AML-193 (cell line): ENCODE results near the gene RNF38.
"Not testable (repeated sequence)": the region's sequence is repeated elsewhere in the genome, so short reads cannot be mapped to it uniquely, and the experiment has no call there.

Experiments used
- DNase-seq, 2 experiments: peaks; one replicate each; lab custom pipeline; 2025; lab: John Stamatoyannopoulos, UW

Gene RNF38

DNA sequence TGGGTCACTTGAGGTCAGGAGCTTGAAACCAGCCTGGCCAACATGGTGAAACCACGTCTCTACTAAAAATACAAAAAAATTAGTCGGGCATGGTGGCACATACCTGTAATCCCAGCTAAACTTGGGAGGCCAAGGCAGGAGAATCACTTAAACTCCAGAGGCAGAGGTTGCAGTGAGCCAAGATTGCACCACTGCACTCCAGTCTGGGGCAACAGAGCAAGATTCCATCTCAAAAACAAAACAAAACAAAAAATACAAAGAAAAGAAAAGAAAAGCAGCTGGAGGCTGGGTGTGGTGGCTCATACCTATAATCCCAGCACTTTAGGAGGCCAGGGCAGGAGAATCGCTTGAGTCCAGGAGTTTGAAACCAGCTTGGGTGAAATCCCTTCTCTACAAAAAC is 105.1 kb downstream of the RNF38 start:
- not testable (repeated sequence) for DNase-seq

DNA sequence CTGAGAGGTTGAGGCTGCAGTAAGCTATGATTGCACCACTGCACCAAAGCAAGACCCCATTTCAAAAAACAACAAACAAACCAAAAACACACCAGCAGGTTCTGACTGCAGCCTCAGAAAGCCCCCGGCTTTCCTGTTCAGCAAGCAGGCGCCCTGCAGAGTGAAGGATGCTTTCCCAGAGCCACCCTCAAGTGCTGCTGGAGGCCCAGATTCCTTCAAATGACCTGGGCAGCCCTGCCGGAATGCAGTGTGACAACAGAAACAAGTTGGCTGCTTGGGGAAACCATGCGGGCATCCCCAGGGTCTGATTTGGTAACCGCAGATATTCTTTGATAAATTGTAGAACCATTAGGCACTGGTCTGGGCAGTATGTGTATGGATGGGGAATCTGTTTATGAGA is 106.2 kb downstream of the RNF38 start:
- no peak for DNase-seq

DNA sequence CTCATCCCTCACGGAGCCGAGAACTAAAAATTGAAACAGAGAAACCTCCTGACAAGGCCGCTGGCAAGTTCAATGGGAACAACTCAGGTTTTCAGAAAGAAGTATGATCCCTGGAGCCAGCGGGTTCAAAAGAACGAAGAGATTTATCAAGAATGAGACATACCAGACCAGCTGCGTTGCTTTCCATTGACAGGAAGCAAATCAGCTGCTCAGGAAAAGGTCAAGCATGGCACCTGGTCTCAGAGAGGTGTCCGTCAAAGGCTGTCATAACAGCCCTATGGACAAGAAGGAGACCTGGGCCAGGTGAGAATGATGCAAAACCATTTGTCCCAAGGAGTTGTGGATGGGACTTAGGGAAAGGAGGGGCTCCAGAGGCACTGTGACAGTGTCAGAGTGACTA is 106.9 kb downstream of the RNF38 start:
- no peak for DNase-seq

DNA sequence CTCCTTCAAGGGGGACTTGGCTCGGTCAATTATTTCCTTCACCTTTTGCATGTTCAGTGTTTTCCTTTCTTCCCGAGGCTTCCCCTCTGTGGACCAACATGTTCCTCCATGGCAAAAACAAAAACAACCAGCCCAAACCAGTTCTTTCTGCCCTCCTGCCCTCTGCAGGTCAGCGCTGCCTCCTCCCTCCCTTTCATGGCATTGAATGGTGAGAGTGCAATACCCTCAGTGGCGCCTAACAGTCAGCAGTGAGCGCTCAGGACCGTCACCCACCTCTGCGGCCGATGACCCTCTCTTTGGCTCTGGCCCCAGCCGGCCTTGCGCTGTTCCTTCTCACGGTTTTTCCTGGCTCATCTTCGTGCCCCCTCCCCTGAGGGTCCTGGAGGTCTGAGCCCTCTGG is 107.4 kb downstream of the RNF38 start:
- DNase-seq: no peak

DNA sequence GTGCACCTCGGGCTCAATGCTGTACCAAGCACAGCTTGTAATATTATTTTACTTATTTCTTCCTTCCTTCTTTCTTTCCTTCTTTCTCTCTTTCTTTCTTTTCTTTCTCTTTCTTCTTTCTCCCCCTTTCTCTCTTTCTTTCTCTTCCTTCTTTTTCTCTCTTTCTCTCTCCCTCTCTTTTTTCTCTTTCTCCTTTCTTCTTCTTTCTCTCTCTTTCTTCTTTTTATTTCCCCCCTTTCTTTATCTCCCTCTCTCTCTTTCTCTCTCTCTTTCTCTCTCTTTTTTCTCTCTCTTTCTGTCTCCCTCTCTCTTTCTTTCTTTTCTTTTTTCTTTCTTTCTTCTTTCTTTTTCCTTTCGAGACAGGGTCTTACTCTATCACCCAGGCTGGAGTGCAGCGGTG is 109.1 kb downstream of the RNF38 start:
- no peak for DNase-seq

DNA sequence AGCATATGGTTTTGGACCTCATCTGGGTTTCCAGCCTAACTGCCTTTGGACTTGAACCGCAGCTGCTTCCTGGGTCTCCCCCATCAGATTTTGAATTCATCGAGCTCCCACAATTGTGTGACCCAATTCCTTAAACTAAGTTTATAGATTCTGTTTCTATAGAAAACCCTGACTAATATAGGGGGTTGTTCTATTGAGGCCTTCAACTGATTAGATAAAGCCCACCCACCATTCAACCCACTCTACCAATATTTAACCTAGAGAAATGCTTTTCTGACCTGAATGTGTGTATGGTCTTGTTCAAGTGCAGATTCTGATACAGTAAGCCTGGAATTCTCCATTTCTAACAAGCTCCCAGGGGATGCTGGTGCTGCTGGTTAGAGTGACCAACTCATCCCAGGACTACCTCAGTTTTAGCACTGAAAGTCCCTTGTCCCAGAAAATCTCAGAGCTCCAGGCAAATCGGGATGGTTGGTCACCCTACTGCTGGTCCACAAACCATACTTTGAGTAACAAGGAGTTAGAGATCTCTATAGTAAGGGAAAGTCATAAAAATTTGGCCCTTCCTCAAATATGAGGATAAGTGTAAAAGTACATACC is 110.1 kb downstream of the RNF38 start:
- DNase-seq: no peak

DNA sequence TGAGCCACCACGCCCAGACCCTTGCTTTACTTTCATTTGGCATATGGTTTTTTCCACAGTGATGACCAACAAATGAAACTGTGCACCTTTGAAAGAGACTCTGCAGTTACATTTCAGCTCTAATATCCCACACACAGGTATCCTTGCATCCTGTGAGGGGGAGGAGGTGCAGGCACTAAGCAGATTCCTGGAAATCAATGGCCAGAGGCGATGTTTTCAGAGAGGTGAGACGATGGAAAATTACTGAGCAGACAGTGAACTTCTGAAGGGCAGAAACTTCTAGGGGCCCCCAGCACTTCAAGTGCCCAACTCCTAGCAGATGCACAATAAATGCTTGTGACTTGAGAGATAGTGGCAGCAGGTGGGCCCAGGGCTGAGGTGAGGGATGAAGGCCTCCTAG is 112.0 kb downstream of the RNF38 start:
- no peak for DNase-seq
